ENCODE results near the gene NDUFAF5. TPM values are rescaled to one million over a fixed set of nuclear protein-coding genes. Genes with fewer than 3 reads are reported as not detected.

The NDUFAF5 gene
- total RNA-seq, 1 donor from 2014 or later = 19.4 TPM

GRCh38 chr20:13851279-13851678, 66.5 kb downstream of the NDUFAF5 start:
- Mint-ChIP-seq H3K9me3 (ENCODE audit: unreplicated experiment) (no peaks in the 10 kb centered on the region), H3K27me3 (ENCODE audit: unreplicated experiment) (peaks cover 6% of the 10 kb centered on the region), H3K4me3 (ENCODE audit: unreplicated experiment) (no peak overlapping the region), H3K4me1 (ENCODE audit: unreplicated experiment) (no peaks in the 10 kb centered on the region), H3K36me3 (ENCODE audit: unreplicated experiment) (no peaks in the 10 kb centered on the region), H3K27ac (ENCODE audit: unreplicated experiment) (no peak overlapping the region)
- no peak for DNase-seq (ENCODE audit: extremely low spot score, unreplicated experiment)
- TF ChIP-seq CTCF (IDR thresholded peaks at IDR 0.05) = no peak

GRCh38 chr20:13852306-13852705, 67.5 kb downstream of the NDUFAF5 start:
- no peak for DNase-seq (ENCODE audit: extremely low spot score, unreplicated experiment)
- H3K4me1 Mint-ChIP-seq (ENCODE audit: unreplicated experiment) = no peaks in the 10 kb centered on the region
- H3K4me3 Mint-ChIP-seq (ENCODE audit: unreplicated experiment) = no peak overlapping the region
- H3K27me3 Mint-ChIP-seq (ENCODE audit: unreplicated experiment) = peaks cover 6% of the 10 kb centered on the region
- H3K36me3 Mint-ChIP-seq (ENCODE audit: unreplicated experiment) = no peaks in the 10 kb centered on the region
- TF ChIP-seq CTCF (IDR thresholded peaks at IDR 0.05) = no peak
- no peak overlapping the region for H3K27ac Mint-ChIP-seq (ENCODE audit: unreplicated experiment)
- no peaks in the 10 kb centered on the region for H3K9me3 Mint-ChIP-seq (ENCODE audit: unreplicated experiment)

- no peak for TF ChIP-seq CTCF (IDR thresholded peaks at IDR 0.05)
- no peak overlapping the region for H3K4me3 Mint-ChIP-seq (ENCODE audit: unreplicated experiment)
- H3K9me3 Mint-ChIP-seq (ENCODE audit: unreplicated experiment) = peaks cover 8% of the 10 kb centered on the region
- no peak for DNase-seq (ENCODE audit: extremely low spot score, unreplicated experiment)
- H3K27me3 Mint-ChIP-seq (ENCODE audit: unreplicated experiment) = peaks cover 6% of the 10 kb centered on the region
- H3K27ac Mint-ChIP-seq (ENCODE audit: unreplicated experiment) = no peak overlapping the region
- H3K36me3 Mint-ChIP-seq (ENCODE audit: unreplicated experiment) = no peaks in the 10 kb centered on the region
- no peaks in the 10 kb centered on the region for H3K4me1 Mint-ChIP-seq (ENCODE audit: unreplicated experiment)
Measured at GRCh38 chr20:13855613-13856012, 70.8 kb downstream of the NDUFAF5 start.

GRCh38 chr20:13856354-13856753, 71.5 kb downstream of the NDUFAF5 start:
- DNase-seq (ENCODE audit: extremely low spot score, unreplicated experiment) = no peak
- no peaks in the 10 kb centered on the region for H3K36me3 Mint-ChIP-seq (ENCODE audit: unreplicated experiment)
- TF ChIP-seq CTCF (IDR thresholded peaks at IDR 0.05) = no peak
- peaks cover 6% of the 10 kb centered on the region for H3K27me3 Mint-ChIP-seq (ENCODE audit: unreplicated experiment)
- no peaks in the 10 kb centered on the region for H3K4me1 Mint-ChIP-seq (ENCODE audit: unreplicated experiment)
- H3K27ac Mint-ChIP-seq (ENCODE audit: unreplicated experiment) = no peak overlapping the region
- H3K9me3 Mint-ChIP-seq (ENCODE audit: unreplicated experiment) = peaks cover 10% of the 10 kb centered on the region
- no peak overlapping the region for H3K4me3 Mint-ChIP-seq (ENCODE audit: unreplicated experiment)

GRCh38 chr20:13857304-13857703, 72.5 kb downstream of the NDUFAF5 start:
- H3K36me3 Mint-ChIP-seq (ENCODE audit: unreplicated experiment) = no peaks in the 10 kb centered on the region
- H3K27me3 Mint-ChIP-seq (ENCODE audit: unreplicated experiment) = peaks cover 4% of the 10 kb centered on the region
- no peak overlapping the region for H3K27ac Mint-ChIP-seq (ENCODE audit: unreplicated experiment)
- DNase-seq (ENCODE audit: extremely low spot score, unreplicated experiment) = peak; percentile 46
- peaks cover 10% of the 10 kb centered on the region for H3K9me3 Mint-ChIP-seq (ENCODE audit: unreplicated experiment)
- no peak for TF ChIP-seq CTCF (IDR thresholded peaks at IDR 0.05)
- no peak overlapping the region for H3K4me3 Mint-ChIP-seq (ENCODE audit: unreplicated experiment)
- H3K4me1 Mint-ChIP-seq (ENCODE audit: unreplicated experiment) = no peaks in the 10 kb centered on the region

Data from osteocyte (in vitro differentiated cells).